Cardiac fibroblast (primary cell): ENCODE results near the gene ATP2B2.
A peak's percentile ranks its signal among the peaks of the same experiment; 100 is the strongest.

Experiments used
- DNase-seq, 2 donors: peaks; one replicate each; pipeline versions ENCODE4 v3.0.0 to v3.0.0-alpha.2; 2010; ENCODE audit warnings: low read depth in 2 of 2
- H3K4me3 ChIP-seq, 2 donors: replicated peaks in 1 of 2; 1 replicate in 1 of 2; 2 replicates in 1 of 2; pipeline ENCODE4 v1.5.1; 2011; ENCODE audit warnings: low read depth in 2 of 2, low read length in 2 of 2, mild to moderate bottlenecking in 2 of 2, moderate library complexity in 1 of 2
- TF ChIP-seq, protein P1 (sequence below): IDR thresholded peaks from one replicate; pipeline ENCODE4 v1.5.1; 2011; ENCODE audit warnings: low read depth, mild to moderate bottlenecking, low read length, inconsistent platforms

The ATP2B2 gene

GRCh38 chr3:10347648-10348403, 157.6 kb downstream of the ATP2B2 start:
- TF ChIP-seq, protein P1, sequence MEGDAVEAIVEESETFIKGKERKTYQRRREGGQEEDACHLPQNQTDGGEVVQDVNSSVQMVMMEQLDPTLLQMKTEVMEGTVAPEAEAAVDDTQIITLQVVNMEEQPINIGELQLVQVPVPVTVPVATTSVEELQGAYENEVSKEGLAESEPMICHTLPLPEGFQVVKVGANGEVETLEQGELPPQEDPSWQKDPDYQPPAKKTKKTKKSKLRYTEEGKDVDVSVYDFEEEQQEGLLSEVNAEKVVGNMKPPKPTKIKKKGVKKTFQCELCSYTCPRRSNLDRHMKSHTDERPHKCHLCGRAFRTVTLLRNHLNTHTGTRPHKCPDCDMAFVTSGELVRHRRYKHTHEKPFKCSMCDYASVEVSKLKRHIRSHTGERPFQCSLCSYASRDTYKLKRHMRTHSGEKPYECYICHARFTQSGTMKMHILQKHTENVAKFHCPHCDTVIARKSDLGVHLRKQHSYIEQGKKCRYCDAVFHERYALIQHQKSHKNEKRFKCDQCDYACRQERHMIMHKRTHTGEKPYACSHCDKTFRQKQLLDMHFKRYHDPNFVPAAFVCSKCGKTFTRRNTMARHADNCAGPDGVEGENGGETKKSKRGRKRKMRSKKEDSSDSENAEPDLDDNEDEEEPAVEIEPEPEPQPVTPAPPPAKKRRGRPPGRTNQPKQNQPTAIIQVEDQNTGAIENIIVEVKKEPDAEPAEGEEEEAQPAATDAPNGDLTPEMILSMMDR = no peak
- H3K4me3 ChIP-seq = no peak overlapping the region
- no peak for DNase-seq

GRCh38 chr3:10345911-10346310, 159.5 kb downstream of the ATP2B2 start:
- no peak overlapping the region for H3K4me3 ChIP-seq
- no peak for DNase-seq
- TF ChIP-seq, protein P1 = no peak

DNA sequence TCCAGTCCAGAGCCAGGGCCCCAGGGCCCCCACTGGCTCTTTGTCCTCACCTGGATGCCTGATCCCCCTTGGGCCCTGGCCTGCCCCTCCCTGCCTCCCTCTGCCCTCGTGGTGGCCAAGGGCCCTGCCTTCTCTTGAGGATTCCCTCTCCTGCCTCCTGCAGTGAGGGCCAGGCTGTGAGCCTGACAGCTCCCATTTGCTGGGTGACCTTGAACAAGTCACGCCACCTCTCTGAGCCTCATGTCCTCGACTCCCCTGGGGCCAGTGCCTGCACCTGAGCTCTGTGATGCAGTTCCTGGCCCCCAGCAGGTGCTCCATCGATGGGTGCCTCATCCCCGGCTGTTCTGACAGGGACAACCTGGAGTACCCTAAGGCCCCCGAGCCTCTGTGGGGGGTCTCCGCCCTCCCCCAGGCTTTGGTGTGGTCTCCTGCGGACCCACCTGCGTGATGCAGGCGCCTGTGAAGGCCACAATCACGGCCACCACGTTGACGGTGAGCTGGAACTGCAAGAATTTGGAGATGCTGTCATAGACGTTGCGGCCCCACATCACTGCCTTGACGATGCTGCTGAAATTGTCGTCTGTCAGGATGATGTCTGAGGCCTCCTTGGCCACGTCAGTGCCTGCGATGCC, 160.3 kb downstream of the ATP2B2 start:
- DNase-seq = no peak
- H3K4me3 ChIP-seq = no peak overlapping the region
- TF ChIP-seq, protein P1 = no peak

DNA sequence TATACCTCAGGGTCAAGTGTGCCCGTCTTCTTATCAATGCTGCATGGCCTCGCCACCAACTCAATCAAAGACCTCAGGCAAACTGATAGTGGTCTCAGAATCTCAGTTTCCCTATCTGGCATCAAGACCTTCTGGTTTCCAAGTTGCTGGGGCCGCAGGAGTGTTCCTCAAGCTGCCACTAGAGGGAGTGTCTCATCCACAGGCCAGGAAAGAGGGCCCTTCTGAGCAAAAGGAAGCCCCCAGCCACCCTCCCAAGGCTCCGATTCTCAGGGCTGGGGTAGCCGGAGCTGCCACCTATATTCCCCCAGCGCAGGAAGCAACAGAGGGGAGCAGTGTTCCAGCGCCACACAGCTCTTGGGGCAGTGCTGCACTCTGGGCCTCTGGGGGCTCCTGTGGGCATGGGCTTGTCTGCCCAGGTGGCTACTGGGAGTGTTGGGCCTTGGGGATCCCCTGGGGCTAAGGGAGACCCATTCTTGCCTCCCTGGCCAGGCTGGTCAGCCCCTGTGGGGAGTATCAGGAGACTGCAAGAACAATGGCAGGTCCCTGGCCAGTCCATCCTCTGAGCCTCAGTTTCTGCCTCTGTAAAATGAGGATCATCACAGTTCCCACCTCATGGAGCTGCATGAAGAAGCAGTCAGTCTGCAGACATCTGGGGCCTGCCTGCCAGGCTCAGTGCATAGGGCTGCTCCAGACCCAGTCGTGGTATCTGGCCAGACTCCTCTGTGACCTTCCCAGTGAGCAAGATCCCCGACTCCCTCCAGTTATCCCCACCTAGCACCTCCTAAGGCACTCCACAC, 161.0 kb downstream of the ATP2B2 start:
- H3K4me3 ChIP-seq = no peak overlapping the region
- peak; percentile 61 to 65 for DNase-seq
- TF ChIP-seq, protein P1 = peak; percentile 97

DNA sequence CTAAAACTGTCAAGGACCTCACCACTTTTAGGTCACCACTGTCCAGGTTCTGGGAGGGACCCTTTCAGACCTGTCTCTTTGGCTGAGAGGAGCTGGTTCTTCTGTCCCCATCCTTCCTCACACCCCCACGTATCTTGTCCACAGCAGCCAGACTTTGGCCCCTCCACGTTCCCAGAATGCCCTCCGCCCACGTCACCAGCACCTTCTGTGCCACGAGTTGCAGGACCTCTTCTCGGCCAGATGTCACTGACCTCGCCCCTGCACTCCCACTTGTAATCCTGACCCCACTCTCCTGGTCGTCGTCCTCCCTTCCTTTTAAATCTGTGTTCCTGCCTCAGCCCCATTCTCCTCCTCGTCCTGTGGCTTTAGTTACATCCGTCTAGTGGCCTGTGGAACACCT, 161.9 kb downstream of the ATP2B2 start:
- TF ChIP-seq, protein P1 = no peak
- H3K4me3 ChIP-seq = no peak overlapping the region
- DNase-seq = no peak

- TF ChIP-seq, protein P1 = no peak
- no peak overlapping the region for H3K4me3 ChIP-seq
These were observed 162.6 kb downstream of the ATP2B2 start for GRCh38 chr3:10342781-10343180.

More at GRCh38 chr3:10342781-10343180, 162.6 kb downstream of the ATP2B2 start:
- no peak for DNase-seq
